NCI-H187 (cell line): ENCODE data around the gene MCTP2.
A peak's percentile ranks its signal among the peaks of the same experiment; 100 is the strongest.

ENCODE experiments used
- DNase-seq, 2 experiments: peaks; one replicate each; lab custom pipeline; 2025; lab: John Stamatoyannopoulos, UW

Gene MCTP2

GRCh38 chr15:94305133-94305532 is 73.8 kb downstream of the MCTP2 start:
- no peak for DNase-seq

GRCh38 chr15:94306700-94307650 is 75.6 kb downstream of the MCTP2 start:
- no peak for DNase-seq

GRCh38 chr15:94312946-94313345 is 81.6 kb downstream of the MCTP2 start:
- no peak for DNase-seq

- no peak for DNase-seq
These were observed 83.3 kb downstream of the MCTP2 start for GRCh38 chr15:94314639-94315038.

- no peak for DNase-seq
These were observed 85.8 kb downstream of the MCTP2 start for GRCh38 chr15:94317211-94317610.

- no peak for DNase-seq
These were observed 90.8 kb downstream of the MCTP2 start for GRCh38 chr15:94322141-94322540.

- no peak for DNase-seq
These were observed 91.7 kb downstream of the MCTP2 start for GRCh38 chr15:94323076-94323475.

- DNase-seq = peak in 1 of 2 experiments; percentile 37
These were observed 92.9 kb downstream of the MCTP2 start for GRCh38 chr15:94324117-94324826.

GRCh38 chr15:94324835-94325767 is 93.7 kb downstream of the MCTP2 start:
- DNase-seq = no peak

- no peak for DNase-seq
These were observed 96.1 kb downstream of the MCTP2 start for GRCh38 chr15:94327356-94327936.

- no peak for DNase-seq
These were observed 100.4 kb downstream of the MCTP2 start for GRCh38 chr15:94331731-94332130.

GRCh38 chr15:94335616-94336015 is 104.3 kb downstream of the MCTP2 start:
- no peak for DNase-seq

GRCh38 chr15:94336817-94337467 is 105.6 kb downstream of the MCTP2 start:
- DNase-seq = no peak

- no peak for DNase-seq
These were observed 107.0 kb downstream of the MCTP2 start for GRCh38 chr15:94338243-94338846.

GRCh38 chr15:94346282-94346681 is 114.9 kb downstream of the MCTP2 start:
- no peak for DNase-seq

GRCh38 chr15:94348084-94348483 is 116.7 kb downstream of the MCTP2 start:
- DNase-seq = no peak

- no peak for DNase-seq
These were observed 119.7 kb downstream of the MCTP2 start for GRCh38 chr15:94351031-94351535.

GRCh38 chr15:94352636-94353487 is 121.5 kb downstream of the MCTP2 start:
- no peak for DNase-seq

- no peak for DNase-seq
These were observed 122.1 kb downstream of the MCTP2 start for GRCh38 chr15:94353488-94353820.

- no peak for DNase-seq
These were observed 123.3 kb downstream of the MCTP2 start for GRCh38 chr15:94354655-94355054.
